Type B pancreatic cell (in vitro differentiated cells): ENCODE results near the gene BASP1. TPM values are rescaled to one million over a fixed set of nuclear protein-coding genes. Genes with fewer than 3 reads are reported as not detected.

ENCODE experiments used
- DNase-seq: peaks from one replicate; pipeline ENCODE4 v3.0.0; 2021; ENCODE audit warnings: mixed read lengths; ENCODE audit not compliant: unreplicated experiment; ENCODE audit errors: extremely low spot score
- H3K27ac Mint-ChIP-seq: 2 replicates; pipeline ENCODE4 v1.8.0; 2021; ENCODE audit warnings: mild to moderate bottlenecking, mixed read lengths
- H3K27me3 Mint-ChIP-seq: 2 replicates; pipeline ENCODE4 v1.8.0; 2021; ENCODE audit warnings: mixed read lengths
- H3K36me3 Mint-ChIP-seq: 2 replicates; pipeline ENCODE4 v1.8.0; 2021; ENCODE audit warnings: mixed read lengths
- H3K4me1 Mint-ChIP-seq: one replicate; pipeline ENCODE4 v1.8.0; 2021; ENCODE audit warnings: mixed read lengths; ENCODE audit not compliant: unreplicated experiment
- H3K4me3 Mint-ChIP-seq: 2 replicates; pipeline ENCODE4 v1.8.0; 2021; ENCODE audit warnings: mild to moderate bottlenecking, mixed read lengths
- H3K9me3 Mint-ChIP-seq: 2 replicates; pipeline ENCODE4 v1.8.0; 2021; ENCODE audit warnings: mixed read lengths
- CTCF ChIP-seq: fragments of 200-600 bp; sonication (generic); conservative IDR thresholded peaks from 2 replicates; pipeline ENCODE4 v1.5.0; 2021; ENCODE audit warnings: antibody characterized with exemption, mild to moderate bottlenecking
- long read RNA-seq: library from polyadenylated mRNA; unstranded; transcript quantifications from one replicate; pipeline ENCODE4 v2.0.0, GENCODE V29; 2020
- total RNA-seq: library from RNA; stranded (reverse); gene quantifications from 2 replicates; pipeline ENCODE4 v1.2.1, GENCODE V29; 2021; ENCODE audit warnings: low replicate concordance

The BASP1 gene
- total RNA-seq: 131 and 197 TPM in 2 replicates
- long read RNA-seq, partial matches to known transcripts: 0 of 7 reads
- long read RNA-seq, other reads (novel, unspliced or antisense): 7 of 7 reads

- Mint-ChIP-seq H3K27me3 (no peaks in the 10 kb centered on the region), H3K4me3 (peak within 1 kb of the TSS; percentile 98), H3K36me3 (peaks cover 26% of the 10 kb centered on the region), H3K4me1 (peaks cover 37% of the 10 kb centered on the region), H3K9me3 (no peaks in the 10 kb centered on the region), H3K27ac (peak within 1 kb of the TSS; percentile 98)
- peak; percentile 87 for DNase-seq
- no peak for TF ChIP-seq CTCF
Observed at GRCh38 chr5:17217493-17218352, at the start of gene BASP1. Gene BASP1, plus strand, starts transcription at chr5:17217631. Its CDS starts 57,586 bp downstream, at chr5:17275217.

GRCh38 chr5:17169507-17169906 is 47.9 kb upstream of the BASP1 start:
- Mint-ChIP-seq H3K27me3 (no peaks in the 10 kb centered on the region), H3K9me3 (no peaks in the 10 kb centered on the region), H3K36me3 (no peaks in the 10 kb centered on the region), H3K4me1 (peaks cover 9% of the 10 kb centered on the region), H3K4me3 (no peak overlapping the region), H3K27ac (no peak overlapping the region)
- no peak for TF ChIP-seq CTCF
- no peak for DNase-seq

- Mint-ChIP-seq H3K9me3 (no peaks in the 10 kb centered on the region), H3K4me3 (no peak overlapping the region), H3K27me3 (no peaks in the 10 kb centered on the region), H3K36me3 (no peaks in the 10 kb centered on the region), H3K27ac (no peak overlapping the region), H3K4me1 (peaks cover 4% of the 10 kb centered on the region)
- no peak for TF ChIP-seq CTCF
- DNase-seq: no peak
Observed at GRCh38 chr5:17172791-17173190, 44.6 kb upstream of the BASP1 start.

- no peaks in the 10 kb centered on the region for H3K4me1 Mint-ChIP-seq
- no peak overlapping the region for H3K27ac Mint-ChIP-seq
- DNase-seq: no peak
- TF ChIP-seq CTCF: no peak
- H3K36me3 Mint-ChIP-seq: no peaks in the 10 kb centered on the region
- H3K27me3 Mint-ChIP-seq: no peaks in the 10 kb centered on the region
- H3K4me3 Mint-ChIP-seq: no peak overlapping the region
- H3K9me3 Mint-ChIP-seq: no peaks in the 10 kb centered on the region
Observed at GRCh38 chr5:17174965-17175364, 42.5 kb upstream of the BASP1 start.

- no peaks in the 10 kb centered on the region for H3K4me1 Mint-ChIP-seq
- H3K36me3 Mint-ChIP-seq: no peaks in the 10 kb centered on the region
- H3K27ac Mint-ChIP-seq: no peak overlapping the region
- DNase-seq: no peak
- H3K9me3 Mint-ChIP-seq: no peaks in the 10 kb centered on the region
- H3K4me3 Mint-ChIP-seq: no peak overlapping the region
- TF ChIP-seq CTCF: no peak
- no peaks in the 10 kb centered on the region for H3K27me3 Mint-ChIP-seq
Observed at GRCh38 chr5:17177501-17178372, 39.7 kb upstream of the BASP1 start.
